SK-N-SH (cell line): ENCODE results near the gene BTBD3. TPM values are rescaled to one million over a fixed set of nuclear protein-coding genes. Genes with fewer than 3 reads are reported as not detected.

Source experiments
- CTCF ChIA-PET: fragments of 300-600, 350-600 bp; formaldehyde crosslinking; extraction: SDS; loops from one replicate; lab custom pipeline; 2021; lab: Yijun Ruan, JAX
- POLR2A ChIA-PET: fragments of 350-600 bp; sonication (Branson Sonifier 250); formaldehyde crosslinking; extraction: SDS; loops from one replicate; lab custom pipeline; 2020; ENCODE audit warnings: antibody characterized with exemption, inconsistent platforms; lab: Yijun Ruan, JAX
- DNase-seq: peaks from one replicate; pipeline ENCODE4 v3.0.0; 2012
- H2AFZ ChIP-seq: fragments of 200-600 bp; sonication (generic); 2 replicates; pipeline ENCODE4 v1.8.1; 2016; ENCODE audit warnings: antibody characterized with exemption, mild to moderate bottlenecking, low read depth
- H3F3A ChIP-seq: fragments of 200-600 bp; sonication (generic); replicated peaks from 2 replicates; pipeline ENCODE3; 2016; ENCODE audit warnings: antibody characterized with exemption, mild to moderate bottlenecking; ENCODE audit not compliant: insufficient read depth
- H3K27ac ChIP-seq, 2 experiments: fragments of 200-500 bp in 1 of 2; fragments of 200-600 bp in 1 of 2; sonication (Bioruptor generic) in 1 of 2; sonication (generic), shearing (Covaris generic) in 1 of 2; 2 replicates each; pipeline versions ENCODE4 v1.5.1 to v1.6.1; 2014 to 2016; ENCODE audit warnings: low read depth in 2 of 2, inconsistent platforms in 1 of 2, low read length in 1 of 2, mild to moderate bottlenecking in 1 of 2, mixed read lengths in 1 of 2
- H3K27me3 ChIP-seq: fragments of 200-600 bp; sonication (generic), shearing (Covaris generic); 2 replicates; pipeline ENCODE4 v1.6.1; 2016; ENCODE audit warnings: mixed run types; ENCODE audit not compliant: insufficient read depth
- H3K36me3 ChIP-seq, 2 experiments: fragments of 200-500 bp in 1 of 2; fragments of 200-600 bp in 1 of 2; sonication (Bioruptor generic) in 1 of 2; sonication (generic) in 1 of 2; replicated peaks in 1 of 2; 2 replicates each; pipeline versions ENCODE3 to v1.5.1; 2014 to 2016; ENCODE audit warnings: low read length in 1 of 2, mild to moderate bottlenecking in 1 of 2; ENCODE audit not compliant: insufficient read depth in 2 of 2, control insufficient read depth in 1 of 2
- H3K4me1 ChIP-seq, 2 experiments: fragments of 200-500 bp in 1 of 2; fragments of 200-600 bp in 1 of 2; sonication (Bioruptor generic) in 1 of 2; sonication (generic), shearing (Covaris generic) in 1 of 2; 2 replicates each; pipeline versions ENCODE4 v1.5.1 to v1.6.1; 2014 to 2016; ENCODE audit warnings: low read depth in 1 of 2, low read length in 1 of 2, mixed run types in 1 of 2; ENCODE audit not compliant: insufficient read depth in 2 of 2, control insufficient read depth in 1 of 2
- H3K4me2 ChIP-seq: fragments of 200-600 bp; sonication (generic), shearing (Covaris generic); 2 replicates; pipeline ENCODE4 v1.6.1; 2017; ENCODE audit warnings: mixed run types
- H3K4me3 ChIP-seq, 2 experiments: fragments of 200-500 bp in 1 of 2; fragments of 200-600 bp in 1 of 2; sonication (Bioruptor generic) in 1 of 2; sonication (generic), shearing (Covaris generic) in 1 of 2; 2 replicates each; pipeline versions ENCODE4 v1.5.1 to v1.8.1; 2014 to 2016; ENCODE audit warnings: low read depth in 2 of 2, inconsistent platforms in 1 of 2, low read length in 1 of 2, mild to moderate bottlenecking in 1 of 2, mixed read lengths in 1 of 2, moderate library complexity in 1 of 2
- H3K79me2 ChIP-seq: fragments of 200-600 bp; sonication (generic); 2 replicates; pipeline ENCODE4 v1.8.1; 2017; ENCODE audit warnings: mild to moderate bottlenecking; ENCODE audit not compliant: insufficient read depth
- H3K9ac ChIP-seq: fragments of 200-600 bp; sonication (generic); 2 replicates; pipeline ENCODE4 v1.6.1; 2017; ENCODE audit warnings: mixed run types
- H3K9me2 ChIP-seq: fragments of 200-600 bp; sonication (generic); 2 replicates; pipeline ENCODE4 v1.6.1; 2017; ENCODE audit warnings: mixed run types
- H3K9me3 ChIP-seq: fragments of 200-600 bp; sonication (generic); 2 replicates; pipeline ENCODE4 v1.6.1; 2017; ENCODE audit warnings: mixed run types, mild to moderate bottlenecking, moderate library complexity
- H4K20me1 ChIP-seq: fragments of 200-600 bp; sonication (generic); 2 replicates; pipeline ENCODE4 v1.6.1; 2017; ENCODE audit warnings: mild to moderate bottlenecking, mixed run types; ENCODE audit not compliant: insufficient read depth
- CTCF ChIP-seq: fragments of 200-600 bp; sonication (generic); IDR thresholded peaks from 2 replicates; pipeline ENCODE4 v1.6.1; 2017; ENCODE audit warnings: antibody characterized with exemption, mild to moderate bottlenecking, moderate library complexity
- ELF1 ChIP-seq: IDR thresholded peaks from 2 replicates; pipeline ENCODE4 v1.4.0; 2012
- FOSL2 ChIP-seq: IDR thresholded peaks from 2 replicates; pipeline ENCODE4 v1.4.0; 2012; ENCODE audit warnings: low read depth, mild to moderate bottlenecking, moderate library complexity, borderline replicate concordance
- GABPA ChIP-seq: IDR thresholded peaks from 2 replicates; pipeline ENCODE4 v1.4.0; 2012; ENCODE audit warnings: low read depth, mild to moderate bottlenecking
- GATA2 ChIP-seq: sonication (generic); formaldehyde crosslinking; IDR thresholded peaks from 2 replicates; pipeline ENCODE4 v1.5.0; 2020; ENCODE audit warnings: mild to moderate bottlenecking, missing genetic modification reagents
- IRF3 ChIP-seq: fragments of 150-350 bp; IDR thresholded peaks from 2 replicates; pipeline ENCODE4 v1.6.1; 2016; ENCODE audit warnings: mild to moderate bottlenecking, low read depth, low read length
- MEF2A ChIP-seq: IDR thresholded peaks from 2 replicates; pipeline ENCODE4 v1.4.0; 2012; ENCODE audit warnings: low read depth, borderline replicate concordance
- NRF1 ChIP-seq: IDR thresholded peaks from 2 replicates; pipeline ENCODE4 v1.6.1; 2012; ENCODE audit warnings: low read depth, mild to moderate bottlenecking, low read length
- PBX3 ChIP-seq: IDR thresholded peaks from 2 replicates; pipeline ENCODE4; 2012
- POLR2AphosphoS5 ChIP-seq: IDR thresholded peaks from 2 replicates; pipeline ENCODE4 v1.6.1; 2012; ENCODE audit warnings: low read depth, low read length
- RAD21 ChIP-seq: IDR thresholded peaks from 2 replicates; pipeline ENCODE4 v1.6.1; 2012; ENCODE audit warnings: mild to moderate bottlenecking, low read length
- RCOR1 ChIP-seq: fragments of 150-350 bp; IDR thresholded peaks from 2 replicates; pipeline ENCODE4 v1.6.1; 2017; ENCODE audit warnings: antibody characterized with exemption, low read length
- REST ChIP-seq: IDR thresholded peaks from 2 replicates; pipeline ENCODE4 v1.6.1; 2012; ENCODE audit warnings: mild to moderate bottlenecking, low read depth, low read length, moderate library complexity
- RXRA ChIP-seq: IDR thresholded peaks from 2 replicates; pipeline ENCODE4 v1.4.0; 2012; ENCODE audit warnings: low read depth, mild to moderate bottlenecking, borderline replicate concordance
- SMC3 ChIP-seq: IDR thresholded peaks from 2 replicates; pipeline ENCODE4 v1.6.1; 2012; ENCODE audit warnings: low read depth, low read length, improper control_type of control experiment
- TCF12 ChIP-seq: IDR thresholded peaks from 2 replicates; pipeline ENCODE4 v1.4.0; 2012
- USF2 ChIP-seq: fragments of 150-350 bp; IDR thresholded peaks from 2 replicates; pipeline ENCODE4 v1.6.1; 2017; ENCODE audit warnings: antibody characterized with exemption, low read length, low read depth, borderline replicate concordance
- YY1 ChIP-seq: IDR thresholded peaks from 2 replicates; pipeline ENCODE4 v1.4.0; 2012; ENCODE audit warnings: low read depth, mild to moderate bottlenecking
- WGBS: methylation state at CpG from one replicate; pipeline ENCODE4 v1.1.6; 2017; ENCODE audit warnings: low lambda C conversion rate; 5-methylcytosine and 5-hydroxymethylcytosine counted together
- polyA plus RNA-seq, 3 experiments: library from polyadenylated mRNA; depleted of rRNA; stranded (reverse); fragments of >200 nt; gene quantifications; 2 replicates each; pipeline ENCODE4 v1.2.3, GENCODE V29; 2012
- TF ChIP-seq, protein P1 (sequence below): IDR thresholded peaks from 2 replicates; pipeline ENCODE4 v1.4.0; 2012; ENCODE audit warnings: low read depth

Gene BTBD3
- polyA plus RNA-seq, 1 of the 3 experiments (the other 2 are of a cell fraction) = 10.2 TPM

GRCh38 chr20:11952639-11953038 lies 34.9 kb downstream of the BTBD3 start:
- no peak for DNase-seq
- WGBS = 42% methylated on average over 4 of the region's 4 CpGs
- CTCF ChIA-PET = interaction anchor here (0.6 to 1.5 kb wide), 2 partner anchors 20 to 29 kb away, joined by 3 read pairs; no protein-coding TSS in a partner anchor
- Histone ChIP-seq H3K79me2 (no peaks in the 10 kb centered on the region), H3K9me3 (no peaks in the 10 kb centered on the region), H3F3A (no peaks in the 10 kb centered on the region), H3K27ac (no peak overlapping the region), H2AFZ (no peak overlapping the region), H3K4me3 (no peak overlapping the region), H4K20me1 (no peaks in the 10 kb centered on the region), H3K27me3 (no peaks in the 10 kb centered on the region), H3K36me3 (no peaks in the 10 kb centered on the region), H3K9me2 (no peaks in the 10 kb centered on the region), H3K4me2 (no peak overlapping the region), H3K9ac (no peak overlapping the region), H3K4me1 (no peaks in the 10 kb centered on the region; a peak in 1 of 4 replicates)
- no peak for TF ChIP-seq GATA2 (CRISPR knock-in tag)
- no peak for TF ChIP-seq POLR2AphosphoS5
- no peak for TF ChIP-seq NRF1
- TF ChIP-seq, protein P1, sequence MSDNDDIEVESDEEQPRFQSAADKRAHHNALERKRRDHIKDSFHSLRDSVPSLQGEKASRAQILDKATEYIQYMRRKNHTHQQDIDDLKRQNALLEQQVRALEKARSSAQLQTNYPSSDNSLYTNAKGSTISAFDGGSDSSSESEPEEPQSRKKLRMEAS = no peak
- no peak for TF ChIP-seq IRF3
- no peak for TF ChIP-seq MEF2A
- no peak for TF ChIP-seq USF2
- no peak for TF ChIP-seq ELF1
- TF ChIP-seq RCOR1 = no peak
- TF ChIP-seq RAD21 = no peak
- no peak for TF ChIP-seq SMC3
- TF ChIP-seq GABPA = no peak
- TF ChIP-seq PBX3 = no peak
- TF ChIP-seq YY1 = no peak
- TF ChIP-seq FOSL2 = no peak
- no peak for TF ChIP-seq TCF12
- TF ChIP-seq CTCF = no peak
- no peak for TF ChIP-seq REST
- no peak for TF ChIP-seq RXRA
- POLR2A ChIA-PET = no interaction called here
